ENCODE measurements around the gene CDK19. TPM values are rescaled to one million over a fixed set of nuclear protein-coding genes. Genes with fewer than 3 reads are reported as not detected.
"Not testable (repeated sequence)": the region's sequence is repeated elsewhere in the genome, so short reads cannot be mapped to it uniquely, and the experiment has no call there.

Gene CDK19
- polyA plus RNA-seq, 4 donors = 31.3 to 48.7 (median 45.4) TPM

GRCh38 chr6:110814102-110815014 lies 911 bp downstream of the CDK19 start:
- peak in 3 of 4 donors; percentile 40 to 54 (median 43) for DNase-seq (ENCODE audit: low read depth in 4 of 4, low spot score in 3 of 4)

- no peak for DNase-seq (ENCODE audit: low read depth in 4 of 4, low spot score in 3 of 4)
Observed at GRCh38 chr6:110813338-110814101, 1.7 kb downstream of the CDK19 start.

- no peak for DNase-seq (ENCODE audit: low read depth in 4 of 4, low spot score in 3 of 4)
Observed at GRCh38 chr6:110812719-110813118, 2.5 kb downstream of the CDK19 start.

- DNase-seq (ENCODE audit: low read depth in 4 of 4, low spot score in 3 of 4) = no peak
Observed at GRCh38 chr6:110810896-110811586, 4.2 kb downstream of the CDK19 start.

- no peak for DNase-seq (ENCODE audit: low read depth in 4 of 4, low spot score in 3 of 4)
Observed at GRCh38 chr6:110809792-110810191, 5.5 kb downstream of the CDK19 start.

- DNase-seq (ENCODE audit: low read depth in 4 of 4, low spot score in 3 of 4) = not testable (repeated sequence)
Observed at GRCh38 chr6:110802175-110802574, 13.1 kb downstream of the CDK19 start.

- no peak for DNase-seq (ENCODE audit: low read depth in 4 of 4, low spot score in 3 of 4)
Observed at GRCh38 chr6:110800839-110801196, 14.5 kb downstream of the CDK19 start.

- no peak for DNase-seq (ENCODE audit: low read depth in 4 of 4, low spot score in 3 of 4)
Observed at GRCh38 chr6:110800196-110800838, 15.0 kb downstream of the CDK19 start.

- no peak for DNase-seq (ENCODE audit: low read depth in 4 of 4, low spot score in 3 of 4)
Observed at GRCh38 chr6:110799655-110800054, 15.6 kb downstream of the CDK19 start.

GRCh38 chr6:110799189-110799588 lies 16.1 kb downstream of the CDK19 start:
- no peak for DNase-seq (ENCODE audit: low read depth in 4 of 4, low spot score in 3 of 4)

GRCh38 chr6:110795271-110795670 lies 20.0 kb downstream of the CDK19 start:
- DNase-seq (ENCODE audit: low read depth in 4 of 4, low spot score in 3 of 4) = no peak

- no peak for DNase-seq (ENCODE audit: low read depth in 4 of 4, low spot score in 3 of 4)
Observed at GRCh38 chr6:110786696-110787095, 28.6 kb downstream of the CDK19 start.

- DNase-seq (ENCODE audit: low read depth in 4 of 4, low spot score in 3 of 4) = no peak
Observed at GRCh38 chr6:110786271-110786670, 29.0 kb downstream of the CDK19 start.

- DNase-seq (ENCODE audit: low read depth in 4 of 4, low spot score in 3 of 4) = no peak
Observed at GRCh38 chr6:110784610-110784979, 30.7 kb downstream of the CDK19 start.

- DNase-seq (ENCODE audit: low read depth in 4 of 4, low spot score in 3 of 4) = no peak
Observed at GRCh38 chr6:110781522-110782214, 33.6 kb downstream of the CDK19 start.

GRCh38 chr6:110778333-110778732 lies 36.9 kb downstream of the CDK19 start:
- DNase-seq (ENCODE audit: low read depth in 4 of 4, low spot score in 3 of 4) = no peak

- DNase-seq (ENCODE audit: low read depth in 4 of 4, low spot score in 3 of 4) = no peak
Observed at GRCh38 chr6:110777636-110778035, 37.6 kb downstream of the CDK19 start.

- no peak for DNase-seq (ENCODE audit: low read depth in 4 of 4, low spot score in 3 of 4)
Observed at GRCh38 chr6:110776413-110776812, 38.9 kb downstream of the CDK19 start.

GRCh38 chr6:110769923-110770322 lies 45.3 kb downstream of the CDK19 start:
- no peak for DNase-seq (ENCODE audit: low read depth in 4 of 4, low spot score in 3 of 4)

GRCh38 chr6:110768057-110768456 lies 47.2 kb downstream of the CDK19 start:
- no peak for DNase-seq (ENCODE audit: low read depth in 4 of 4, low spot score in 3 of 4)

Data from left renal pelvis (tissue), 4 donors.